Measurements from ENCODE around the gene PIGZ. TPM values are rescaled to one million over a fixed set of nuclear protein-coding genes. Genes with fewer than 3 reads are reported as not detected.
A peak's percentile ranks its signal among the peaks of the same experiment; 100 is the strongest.

The PIGZ gene
- total and polyA plus RNA-seq, 9 of the 15 experiments (the other 6 are each of a cell fraction or from before 2014, with no cell fraction given) = 0.15 to 1.8 (median 0.76) TPM

DNA sequence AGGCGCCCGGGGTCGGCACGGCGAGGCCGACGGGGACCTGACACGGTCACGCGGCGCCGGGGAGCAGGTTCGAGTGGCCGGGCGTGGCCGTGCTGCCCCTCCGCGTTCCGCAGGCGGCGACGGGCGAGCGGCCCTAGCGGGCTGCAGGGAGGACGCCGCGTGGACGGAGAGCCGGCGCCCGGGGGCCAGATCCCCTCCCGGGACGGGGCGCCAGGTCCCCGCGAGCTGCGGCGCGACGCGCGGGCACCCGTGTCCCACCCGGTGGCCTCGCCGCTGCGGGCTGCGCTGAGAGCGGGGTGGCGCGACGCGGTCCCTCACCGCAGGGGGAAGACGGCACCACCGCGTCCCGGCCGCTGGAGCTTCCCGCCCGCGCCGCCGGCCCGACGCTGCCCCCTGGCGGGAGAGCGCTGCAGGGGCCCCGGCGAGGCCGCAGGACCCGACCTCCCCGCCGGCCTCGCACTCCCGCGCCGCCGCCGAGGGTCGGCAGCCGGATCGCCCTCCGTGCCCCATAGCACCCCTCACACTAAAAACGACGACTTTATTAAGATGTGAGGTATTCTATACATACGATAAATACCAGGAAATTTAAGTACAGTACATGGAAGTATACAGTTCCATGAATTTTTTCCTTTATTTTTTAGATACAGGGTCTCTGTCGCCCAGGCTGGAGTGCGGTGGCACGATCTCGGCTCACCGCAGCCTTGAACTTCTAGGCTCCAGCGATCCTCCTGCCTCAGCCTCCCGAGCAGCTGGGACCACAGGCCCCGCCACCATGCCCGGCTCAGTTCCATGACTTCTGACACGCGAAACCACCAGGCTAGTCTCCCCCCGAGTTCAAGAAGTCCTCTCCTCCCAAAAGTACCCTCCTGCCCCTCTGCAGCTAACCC lies 1.3 kb upstream of the PIGZ start (continued):
- no peak for TF ChIP-seq SIX5 (IDR thresholded peaks at IDR 0.05; ENCODE audit: borderline replicate concordance in 1 of 2, insufficient read depth in 1 of 2, low read depth in 1 of 2, low read length in 2 of 2)
- no peak for TF ChIP-seq EP300 (IDR thresholded peaks at IDR 0.05; ENCODE audit: low read length)
- TF ChIP-seq POLR3G (IDR thresholded peaks at IDR 0.05; ENCODE audit: extremely low read depth, insufficient read length, insufficient replicate concordance) = no peak
- no peak; the same call in 1 of the 2 replicates for TF ChIP-seq POLR2H (tag; IDR thresholded peaks at IDR 0.05; ENCODE audit: low read depth)
- TF ChIP-seq ZNF121 (CRISPR knock-in tag; conservative IDR thresholded peaks at IDR 0.05) = no peak
- no peak for TF ChIP-seq CSDE1 (IDR thresholded peaks at IDR 0.05)
- TF ChIP-seq YY1 (IDR thresholded peaks at IDR 0.05; ENCODE audit: borderline replicate concordance in 1 of 3, control insufficient read depth in 1 of 3, extremely low read depth in 1 of 3, insufficient read depth in 3 of 3, insufficient read length in 1 of 3, insufficient replicate concordance in 2 of 3, low read depth in 1 of 3, low read length in 2 of 3) = peak in 1 of 3 experiments; percentile 65
- peak; percentile 2 for TF ChIP-seq RBM25 (IDR thresholded peaks at IDR 0.05; ENCODE audit: low read depth, low read length, severe bottlenecking)
- TF ChIP-seq, protein P1, sequence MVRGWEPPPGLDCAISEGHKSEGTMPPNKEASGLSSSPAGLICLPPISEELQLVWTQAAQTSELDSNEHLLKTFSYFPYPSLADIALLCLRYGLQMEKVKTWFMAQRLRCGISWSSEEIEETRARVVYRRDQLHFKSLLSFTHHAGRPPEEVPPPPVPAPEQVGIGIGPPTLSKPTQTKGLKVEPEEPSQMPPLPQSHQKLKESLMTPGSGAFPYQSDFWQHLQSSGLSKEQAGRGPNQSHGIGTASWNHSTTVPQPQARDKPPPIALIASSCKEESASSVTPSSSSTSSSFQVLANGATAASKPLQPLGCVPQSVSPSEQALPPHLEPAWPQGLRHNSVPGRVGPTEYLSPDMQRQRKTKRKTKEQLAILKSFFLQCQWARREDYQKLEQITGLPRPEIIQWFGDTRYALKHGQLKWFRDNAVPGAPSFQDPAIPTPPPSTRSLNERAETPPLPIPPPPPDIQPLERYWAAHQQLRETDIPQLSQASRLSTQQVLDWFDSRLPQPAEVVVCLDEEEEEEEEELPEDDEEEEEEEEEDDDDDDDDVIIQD (CRISPR knock-in tag; IDR thresholded peaks at IDR 0.05) = no peak
- TF ChIP-seq TEAD2 (tag; IDR thresholded peaks at IDR 0.05) = no peak
- TF ChIP-seq MEIS2 (IDR thresholded peaks at IDR 0.05; ENCODE audit: partially characterized antibody) = no peak
- no peak; the same call in 1 of the 2 replicates for TF ChIP-seq ZNF584 (CRISPR knock-in tag; IDR thresholded peaks at IDR 0.05; ENCODE audit: low read depth)
- TF ChIP-seq CBX8 (IDR thresholded peaks at IDR 0.05; ENCODE audit: borderline replicate concordance, extremely low read depth, low read depth, low read length, poor library complexity, severe bottlenecking) = no peak
- TF ChIP-seq MEF2D (tag; conservative IDR thresholded peaks at IDR 0.05; ENCODE audit: low read depth) = no peak
- TF ChIP-seq NFIC (IDR thresholded peaks at IDR 0.05) = no peak
- TF ChIP-seq ZFX (CRISPR knock-in tag; IDR thresholded peaks at IDR 0.05) = peak; percentile 57
- no peak for TF ChIP-seq ZNF239 (CRISPR knock-in tag; IDR thresholded peaks at IDR 0.05)
- peak; percentile 97 for TF ChIP-seq GATAD2B (IDR thresholded peaks at IDR 0.05; ENCODE audit: borderline replicate concordance)
- TF ChIP-seq CREM (IDR thresholded peaks at IDR 0.05; ENCODE audit: low read depth) = 0 out of 2 replicates have a peak, but pooled peaks have one; percentile 44
- TF ChIP-seq CBFB (CRISPR knock-in tag; IDR thresholded peaks at IDR 0.05) = no peak
- TF ChIP-seq ZNF561 (CRISPR knock-in tag; conservative IDR thresholded peaks at IDR 0.05) = no peak
- TF ChIP-seq IRF9 (tag; IDR thresholded peaks at IDR 0.05) = no peak
- no peak for TF ChIP-seq RFX7 (CRISPR knock-in tag; IDR thresholded peaks at IDR 0.05)
- TF ChIP-seq TEAD4 (IDR thresholded peaks at IDR 0.05; ENCODE audit: low read length) = no peak
- TF ChIP-seq TEAD4 (CRISPR knock-in tag; IDR thresholded peaks at IDR 0.05; ENCODE audit: borderline replicate concordance) = no peak
- TF ChIP-seq KAT2B (IDR thresholded peaks at IDR 0.05; ENCODE audit: low read depth, low read length) = no peak
